SK-N-SH treated with all-trans-retinoic acid at 6 μM for 48 hours (cell line): Measurements from ENCODE around the gene SF3B3.

Source experiments
- ARNTL ChIP-seq: fragments of 450-650 bp; formaldehyde crosslinking; IDR thresholded peaks from 2 replicates; pipeline ENCODE4 v1.5.0; 2020; ENCODE audit warnings: low read depth, mild to moderate bottlenecking, moderate library complexity, borderline replicate concordance
- ESRRG ChIP-seq: fragments of 250-450 bp; sonication (Bioruptor Pico); IDR thresholded peaks from 2 replicates; pipeline ENCODE4 v1.6.1; 2021; ENCODE audit warnings: mild to moderate bottlenecking
- ISL1 ChIP-seq: fragments of 250-450 bp; sonication (Bioruptor Pico); IDR thresholded peaks from 2 replicates; pipeline ENCODE4 v2.1.2; 2022; ENCODE audit warnings: mild to moderate bottlenecking, moderate library complexity
- POU6F1 ChIP-seq: fragments of 250-450 bp; sonication (Bioruptor Pico); IDR thresholded peaks from 2 replicates; pipeline ENCODE4 v1.8.0; 2021; ENCODE audit warnings: low read depth, mild to moderate bottlenecking, moderate library complexity, borderline replicate concordance
- PPARA ChIP-seq: fragments of 250-450 bp; sonication (Bioruptor Pico); IDR thresholded peaks from 2 replicates; pipeline ENCODE4 v1.5.0; 2020; ENCODE audit warnings: mild to moderate bottlenecking, borderline replicate concordance
- RARB ChIP-seq: fragments of 250-450 bp; sonication (Bioruptor Pico); IDR thresholded peaks from 2 replicates; pipeline ENCODE4 v1.8.0; 2021; ENCODE audit warnings: mild to moderate bottlenecking, moderate library complexity
- TSHZ2 ChIP-seq: fragments of 250-450 bp; sonication (Bioruptor Pico); IDR thresholded peaks from 2 replicates; pipeline ENCODE4 v1.5.0; 2020; ENCODE audit warnings: mild to moderate bottlenecking, moderate library complexity
- ZC3H10 ChIP-seq: fragments of 250-450 bp; sonication (Bioruptor Pico); IDR thresholded peaks from 2 replicates; pipeline ENCODE4 v1.5.1; 2021; ENCODE audit warnings: mild to moderate bottlenecking, moderate library complexity
- ZFP3 ChIP-seq: fragments of 250-450 bp; sonication (Bioruptor Pico); IDR thresholded peaks from 2 replicates; pipeline ENCODE4 v1.5.0; 2020; ENCODE audit warnings: mild to moderate bottlenecking, moderate library complexity
- ZFP30 ChIP-seq: fragments of 450-650 bp; formaldehyde crosslinking; IDR thresholded peaks from 2 replicates; pipeline ENCODE4 v1.5.0; 2022; ENCODE audit warnings: mild to moderate bottlenecking, moderate library complexity
- ZNF70 ChIP-seq: fragments of 450-650 bp; formaldehyde crosslinking; IDR thresholded peaks from 2 replicates; pipeline ENCODE4 v1.5.0; 2020; ENCODE audit warnings: mild to moderate bottlenecking, moderate library complexity
- TF ChIP-seq, protein P1 (sequence below): fragments of 250-450 bp; sonication (Bioruptor Pico); IDR thresholded peaks from 2 replicates; pipeline ENCODE4 v1.8.0; 2020; ENCODE audit warnings: mild to moderate bottlenecking, moderate library complexity, borderline replicate concordance
- TF ChIP-seq, protein P2 (sequence below): fragments of 250-450 bp; sonication (Bioruptor Pico); IDR thresholded peaks from 2 replicates; pipeline ENCODE4 v1.5.1; 2021; ENCODE audit warnings: mild to moderate bottlenecking, moderate library complexity
- TF ChIP-seq, protein P3 (sequence below): fragments of 250-450 bp; sonication (Bioruptor Pico); IDR thresholded peaks from 2 replicates; pipeline ENCODE4 v1.5.1; 2020; ENCODE audit warnings: low read depth, mild to moderate bottlenecking, moderate library complexity

DNA sequence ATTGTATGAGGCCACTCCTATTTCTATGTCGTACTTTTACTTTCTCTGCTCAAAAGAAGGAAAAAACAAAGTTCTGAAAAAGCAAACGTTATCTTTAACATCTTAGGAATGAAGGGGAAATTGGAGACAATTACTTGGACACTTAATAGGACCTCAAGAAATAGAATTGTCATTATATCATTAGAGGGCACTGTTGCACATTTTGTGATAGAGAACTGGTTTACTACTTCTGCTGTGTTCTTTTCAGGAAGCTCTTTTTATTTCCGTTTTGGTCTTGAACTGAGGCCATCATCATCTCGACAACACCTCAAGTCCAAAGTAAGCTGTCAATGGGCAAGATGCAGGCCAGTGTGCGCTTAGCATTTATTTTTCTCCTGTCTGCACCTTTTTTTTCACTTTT is 14.9 kb upstream of the SF3B3 start:
- no peak for TF ChIP-seq ESRRG (CRISPR knock-in tag)
- no peak for TF ChIP-seq ZFP30 (CRISPR knock-in tag)
- TF ChIP-seq, protein P1, sequence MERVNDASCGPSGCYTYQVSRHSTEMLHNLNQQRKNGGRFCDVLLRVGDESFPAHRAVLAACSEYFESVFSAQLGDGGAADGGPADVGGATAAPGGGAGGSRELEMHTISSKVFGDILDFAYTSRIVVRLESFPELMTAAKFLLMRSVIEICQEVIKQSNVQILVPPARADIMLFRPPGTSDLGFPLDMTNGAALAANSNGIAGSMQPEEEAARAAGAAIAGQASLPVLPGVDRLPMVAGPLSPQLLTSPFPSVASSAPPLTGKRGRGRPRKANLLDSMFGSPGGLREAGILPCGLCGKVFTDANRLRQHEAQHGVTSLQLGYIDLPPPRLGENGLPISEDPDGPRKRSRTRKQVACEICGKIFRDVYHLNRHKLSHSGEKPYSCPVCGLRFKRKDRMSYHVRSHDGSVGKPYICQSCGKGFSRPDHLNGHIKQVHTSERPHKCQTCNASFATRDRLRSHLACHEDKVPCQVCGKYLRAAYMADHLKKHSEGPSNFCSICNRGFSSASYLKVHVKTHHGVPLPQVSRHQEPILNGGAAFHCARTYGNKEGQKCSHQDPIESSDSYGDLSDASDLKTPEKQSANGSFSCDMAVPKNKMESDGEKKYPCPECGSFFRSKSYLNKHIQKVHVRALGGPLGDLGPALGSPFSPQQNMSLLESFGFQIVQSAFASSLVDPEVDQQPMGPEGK (CRISPR knock-in tag), result no peak
- TF ChIP-seq TSHZ2 (CRISPR knock-in tag), result no peak
- TF ChIP-seq ARNTL (CRISPR knock-in tag), result no peak
- no peak for TF ChIP-seq POU6F1 (CRISPR knock-in tag)
- TF ChIP-seq RARB (CRISPR knock-in tag), result no peak
- TF ChIP-seq, protein P2, sequence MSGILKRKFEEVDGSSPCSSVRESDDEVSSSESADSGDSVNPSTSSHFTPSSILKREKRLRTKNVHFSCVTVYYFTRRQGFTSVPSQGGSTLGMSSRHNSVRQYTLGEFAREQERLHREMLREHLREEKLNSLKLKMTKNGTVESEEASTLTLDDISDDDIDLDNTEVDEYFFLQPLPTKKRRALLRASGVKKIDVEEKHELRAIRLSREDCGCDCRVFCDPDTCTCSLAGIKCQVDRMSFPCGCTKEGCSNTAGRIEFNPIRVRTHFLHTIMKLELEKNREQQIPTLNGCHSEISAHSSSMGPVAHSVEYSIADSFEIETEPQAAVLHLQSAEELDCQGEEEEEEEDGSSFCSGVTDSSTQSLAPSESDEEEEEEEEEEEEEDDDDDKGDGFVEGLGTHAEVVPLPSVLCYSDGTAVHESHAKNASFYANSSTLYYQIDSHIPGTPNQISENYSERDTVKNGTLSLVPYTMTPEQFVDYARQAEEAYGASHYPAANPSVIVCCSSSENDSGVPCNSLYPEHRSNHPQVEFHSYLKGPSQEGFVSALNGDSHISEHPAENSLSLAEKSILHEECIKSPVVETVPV (CRISPR knock-in tag), result no peak
- TF ChIP-seq ZC3H10 (CRISPR knock-in tag), result no peak
- no peak for TF ChIP-seq ZNF70 (CRISPR knock-in tag)
- TF ChIP-seq ZFP3 (CRISPR knock-in tag), result no peak
- no peak for TF ChIP-seq PPARA
- no peak for TF ChIP-seq ISL1 (CRISPR knock-in tag)
- TF ChIP-seq, protein P3, sequence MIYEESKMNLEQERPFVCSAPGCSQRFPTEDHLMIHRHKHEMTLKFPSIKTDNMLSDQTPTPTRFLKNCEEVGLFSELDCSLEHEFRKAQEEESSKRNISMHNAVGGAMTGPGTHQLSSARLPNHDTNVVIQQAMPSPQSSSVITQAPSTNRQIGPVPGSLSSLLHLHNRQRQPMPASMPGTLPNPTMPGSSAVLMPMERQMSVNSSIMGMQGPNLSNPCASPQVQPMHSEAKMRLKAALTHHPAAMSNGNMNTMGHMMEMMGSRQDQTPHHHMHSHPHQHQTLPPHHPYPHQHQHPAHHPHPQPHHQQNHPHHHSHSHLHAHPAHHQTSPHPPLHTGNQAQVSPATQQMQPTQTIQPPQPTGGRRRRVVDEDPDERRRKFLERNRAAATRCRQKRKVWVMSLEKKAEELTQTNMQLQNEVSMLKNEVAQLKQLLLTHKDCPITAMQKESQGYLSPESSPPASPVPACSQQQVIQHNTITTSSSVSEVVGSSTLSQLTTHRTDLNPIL (CRISPR knock-in tag), result no peak
